ENCODE results near the gene EHD1. TPM values are rescaled to one million over a fixed set of nuclear protein-coding genes. Genes with fewer than 3 reads are reported as not detected.

EHD1 gene
- polyA plus RNA-seq, 1 donor (not counting 4 experiments of a cell fraction or from before 2014, with no cell fraction given), result 73.9 TPM

GRCh38 chr11:64826578-64827450 lies 51.6 kb downstream of the EHD1 start:
- Histone ChIP-seq H3K4me3 (ENCODE audit: control insufficient read depth in 2 of 3, extremely low read depth in 1 of 3, insufficient read depth in 2 of 3, low read depth in 1 of 3, low read length in 3 of 3) (no peak overlapping the region), H2AFZ (ENCODE audit: control insufficient read depth, low read length) (no peak overlapping the region), H3K9me3 (ENCODE audit: control insufficient read depth, low read depth, low read length) (no peaks in the 10 kb centered on the region), H3K9ac (ENCODE audit: control insufficient read depth, extremely low read depth, insufficient read depth, low read length) (no peak overlapping the region), H3K27me3 (ENCODE audit: control insufficient read depth, extremely low read depth, insufficient read depth, low read length) (no peaks in the 10 kb centered on the region), H3K9me1 (ENCODE audit: control insufficient read depth, extremely low read depth, insufficient read depth, low read length) (no peaks in the 10 kb centered on the region), H3K4me2 (ENCODE audit: control insufficient read depth, extremely low read depth, insufficient read depth, low read depth, low read length) (no peak overlapping the region), H4K20me1 (ENCODE audit: control insufficient read depth, extremely low read depth, insufficient read depth, low read length) (no peaks in the 10 kb centered on the region), H3K27ac (ENCODE audit: control insufficient read depth, insufficient read depth, low read length) (no peak overlapping the region), H3K4me1 (ENCODE audit: control insufficient read depth, extremely low read depth, insufficient read depth, low read length) (no peaks in the 10 kb centered on the region), H3K36me3 (ENCODE audit: control insufficient read depth in 2 of 2, extremely low read depth in 1 of 2, insufficient read depth in 2 of 2, low read length in 2 of 2) (peaks cover 14 to 39% of the 10 kb centered on the region in 2 experiments), H3K79me2 (ENCODE audit: control insufficient read depth, insufficient read depth, low read length) (no peaks in the 10 kb centered on the region)
- DNase-seq (ENCODE audit: low read depth, low spot score), result no peak
- FAIRE-seq, result no peak
- dilution Hi-C loops (cut with MboI; ENCODE audit: extremely low pct_ligation_motif_present, low sequenced_read_pairs), result no loop called here
- TF ChIP-seq EZH2 (IDR thresholded peaks at IDR 0.05; ENCODE audit: low read length), result no peak
- no peak for TF ChIP-seq CTCF (optimal IDR thresholded peaks at IDR 0.05 in 1 of 3, IDR thresholded peaks at IDR 0.05 in 1 of 3, conservative IDR thresholded peaks at IDR 0.05 in 1 of 3; ENCODE audit: extremely low read depth in 1 of 3, insufficient read depth in 2 of 3, low read length in 3 of 3)

GRCh38 chr11:64826062-64826461 lies 52.4 kb downstream of the EHD1 start:
- H3K9ac ChIP-seq (ENCODE audit: control insufficient read depth, extremely low read depth, insufficient read depth, low read length), result no peak overlapping the region
- peaks cover 14 to 36% of the 10 kb centered on the region in 2 experiments for H3K36me3 ChIP-seq (ENCODE audit: control insufficient read depth in 2 of 2, extremely low read depth in 1 of 2, insufficient read depth in 2 of 2, low read length in 2 of 2)
- TF ChIP-seq CTCF (optimal IDR thresholded peaks at IDR 0.05 in 1 of 3, IDR thresholded peaks at IDR 0.05 in 1 of 3, conservative IDR thresholded peaks at IDR 0.05 in 1 of 3; ENCODE audit: extremely low read depth in 1 of 3, insufficient read depth in 2 of 3, low read length in 3 of 3) (no peak), EZH2 (IDR thresholded peaks at IDR 0.05; ENCODE audit: low read length) (no peak)
- H3K27me3 ChIP-seq (ENCODE audit: control insufficient read depth, extremely low read depth, insufficient read depth, low read length), result no peaks in the 10 kb centered on the region
- H2AFZ ChIP-seq (ENCODE audit: control insufficient read depth, low read length), result no peak overlapping the region
- no peaks in the 10 kb centered on the region for H4K20me1 ChIP-seq (ENCODE audit: control insufficient read depth, extremely low read depth, insufficient read depth, low read length)
- H3K4me1 ChIP-seq (ENCODE audit: control insufficient read depth, extremely low read depth, insufficient read depth, low read length), result no peaks in the 10 kb centered on the region
- no peaks in the 10 kb centered on the region for H3K9me3 ChIP-seq (ENCODE audit: control insufficient read depth, low read depth, low read length)
- DNase-seq (ENCODE audit: low read depth, low spot score), result no peak
- no peaks in the 10 kb centered on the region for H3K9me1 ChIP-seq (ENCODE audit: control insufficient read depth, extremely low read depth, insufficient read depth, low read length)
- FAIRE-seq, result no peak
- H3K27ac ChIP-seq (ENCODE audit: control insufficient read depth, insufficient read depth, low read length), result no peak overlapping the region
- no peak overlapping the region for H3K4me2 ChIP-seq (ENCODE audit: control insufficient read depth, extremely low read depth, insufficient read depth, low read depth, low read length)
- H3K4me3 ChIP-seq (ENCODE audit: control insufficient read depth in 2 of 3, extremely low read depth in 1 of 3, insufficient read depth in 2 of 3, low read depth in 1 of 3, low read length in 3 of 3), result no peak overlapping the region
- dilution Hi-C loops (cut with MboI; ENCODE audit: extremely low pct_ligation_motif_present, low sequenced_read_pairs), result no loop called here
- no peaks in the 10 kb centered on the region for H3K79me2 ChIP-seq (ENCODE audit: control insufficient read depth, insufficient read depth, low read length)
